Skeletal muscle tissue (tissue), 4 donors: ENCODE data around the gene SLC5A8. TPM values are rescaled to one million over a fixed set of nuclear protein-coding genes. Genes with fewer than 3 reads are reported as not detected.
"Not testable (repeated sequence)": the region's sequence is repeated elsewhere in the genome, so short reads cannot be mapped to it uniquely, and the experiment has no call there.

ENCODE experiments used
- H3K27ac ChIP-seq: one replicate; pipeline ENCODE4 v1.7.0; 2013; ENCODE audit warnings: mild to moderate bottlenecking, low read depth, low read length, inconsistent platforms
- H3K27me3 ChIP-seq, 3 donors: one replicate each; pipeline ENCODE4 v1.7.0; 2013; ENCODE audit warnings: low read length in 3 of 3; ENCODE audit not compliant: control insufficient read depth in 3 of 3, insufficient read depth in 3 of 3
- H3K36me3 ChIP-seq, 3 donors: one replicate each; pipeline ENCODE4 v1.7.0; 2013; ENCODE audit warnings: low read length in 3 of 3; ENCODE audit not compliant: control insufficient read depth in 3 of 3, insufficient read depth in 3 of 3
- H3K4me1 ChIP-seq, 3 donors: one replicate each; pipeline ENCODE4 v1.7.0; 2013; ENCODE audit warnings: low read length in 3 of 3, mild to moderate bottlenecking in 3 of 3; ENCODE audit not compliant: control insufficient read depth in 3 of 3, insufficient read depth in 3 of 3
- H3K4me3 ChIP-seq, 3 donors: one replicate each; pipeline ENCODE4 v1.7.0; 2013; ENCODE audit warnings: low read length in 3 of 3
- H3K9ac ChIP-seq, 3 donors: one replicate each; pipeline ENCODE4 v1.7.0; 2013; ENCODE audit warnings: low read length in 3 of 3, mild to moderate bottlenecking in 3 of 3, moderate library complexity in 2 of 3, low read depth in 1 of 3
- H3K9me3 ChIP-seq, 3 donors: one replicate each; pipeline ENCODE4 v1.7.0; 2013; ENCODE audit warnings: low read length in 3 of 3; ENCODE audit not compliant: control insufficient read depth in 3 of 3
- total RNA-seq: library from RNA; depleted of rRNA; stranded (reverse); fragments of >200 nt; gene quantifications from one replicate; pipeline ENCODE4 v1.2.3, GENCODE V29; 2014
- donor health status: Osteomylitis.

The SLC5A8 gene
- total RNA-seq, 1 donor from 2014 or later: under 0.01 TPM

GRCh38 chr12:101174541-101174940, 35.5 kb downstream of the SLC5A8 start:
- Histone ChIP-seq H3K9ac (no peak overlapping the region), H3K27ac (no peak overlapping the region), H3K27me3 (no peaks in the 10 kb centered on the region), H3K4me3 (no peak overlapping the region), H3K36me3 (no peaks in the 10 kb centered on the region), H3K9me3 (no peaks in the 10 kb centered on the region), H3K4me1 (no peaks in the 10 kb centered on the region)

- Histone ChIP-seq H3K4me3 (no peak overlapping the region), H3K9ac (no peak overlapping the region), H3K36me3 (no peaks in the 10 kb centered on the region), H3K9me3 (no peaks in the 10 kb centered on the region), H3K27me3 (no peaks in the 10 kb centered on the region), H3K27ac (no peak overlapping the region), H3K4me1 (no peaks in the 10 kb centered on the region)
Observed at GRCh38 chr12:101173197-101173749, 36.8 kb downstream of the SLC5A8 start.

GRCh38 chr12:101172316-101172715, 37.7 kb downstream of the SLC5A8 start:
- no peak overlapping the region for H3K4me3 ChIP-seq
- no peaks in the 10 kb centered on the region for H3K9me3 ChIP-seq
- no peaks in the 10 kb centered on the region for H3K36me3 ChIP-seq
- no peaks in the 10 kb centered on the region for H3K4me1 ChIP-seq
- H3K9ac ChIP-seq: no peak overlapping the region
- H3K27ac ChIP-seq: no peak overlapping the region
- no peaks in the 10 kb centered on the region for H3K27me3 ChIP-seq

GRCh38 chr12:101168001-101168400, 42.0 kb downstream of the SLC5A8 start:
- Histone ChIP-seq H3K4me3 (no peak overlapping the region), H3K36me3 (no peaks in the 10 kb centered on the region)

GRCh38 chr12:101166866-101167265, 43.2 kb downstream of the SLC5A8 start:
- no peak overlapping the region for H3K4me3 ChIP-seq
- no peaks in the 10 kb centered on the region for H3K4me1 ChIP-seq
- no peaks in the 10 kb centered on the region for H3K36me3 ChIP-seq
- no peaks in the 10 kb centered on the region for H3K27me3 ChIP-seq
- no peak overlapping the region for H3K9ac ChIP-seq
- H3K9me3 ChIP-seq: no peaks in the 10 kb centered on the region
- no peak overlapping the region for H3K27ac ChIP-seq

More at GRCh38 chr12:101168001-101168400, 42.0 kb downstream of the SLC5A8 start:
- no peak overlapping the region for H3K27ac ChIP-seq
- no peak overlapping the region for H3K9ac ChIP-seq
- no peaks in the 10 kb centered on the region for H3K27me3 ChIP-seq
- H3K4me1 ChIP-seq: no peaks in the 10 kb centered on the region
- H3K9me3 ChIP-seq: no peaks in the 10 kb centered on the region

- no peak overlapping the region for H3K27ac ChIP-seq
- no peaks in the 10 kb centered on the region for H3K27me3 ChIP-seq
- H3K4me3 ChIP-seq: no peak overlapping the region
Observed at GRCh38 chr12:101165319-101165718, 44.7 kb downstream of the SLC5A8 start.

GRCh38 chr12:101145777-101146431, 64.1 kb downstream of the SLC5A8 start:
- H3K4me1 ChIP-seq, H3K9ac ChIP-seq, H3K36me3 ChIP-seq, H3K4me3 ChIP-seq, H3K9me3 ChIP-seq, H3K27ac ChIP-seq, H3K27me3 ChIP-seq: not testable (repeated sequence)

More at GRCh38 chr12:101165319-101165718, 44.7 kb downstream of the SLC5A8 start:
- Histone ChIP-seq H3K9ac (no peak overlapping the region), H3K4me1 (no peaks in the 10 kb centered on the region), H3K36me3 (no peaks in the 10 kb centered on the region), H3K9me3 (no peaks in the 10 kb centered on the region)

- H3K9ac ChIP-seq: no peak overlapping the region
- no peaks in the 10 kb centered on the region for H3K36me3 ChIP-seq
- H3K9me3 ChIP-seq: no peaks in the 10 kb centered on the region
- no peaks in the 10 kb centered on the region for H3K27me3 ChIP-seq
- H3K4me3 ChIP-seq: no peak overlapping the region
- H3K27ac ChIP-seq: no peak overlapping the region
- H3K4me1 ChIP-seq: no peaks in the 10 kb centered on the region
Observed at GRCh38 chr12:101127521-101128219, 82.4 kb downstream of the SLC5A8 start.

- Histone ChIP-seq H3K36me3 (no peaks in the 10 kb centered on the region), H3K9ac (no peak overlapping the region), H3K4me3 (no peak overlapping the region), H3K27ac (no peak overlapping the region), H3K27me3 (no peaks in the 10 kb centered on the region), H3K9me3 (peaks cover 0 to 4% (median 2%) of the 10 kb centered on the region in 3 donors), H3K4me1 (no peaks in the 10 kb centered on the region)
Observed at GRCh38 chr12:101117842-101118241, 92.2 kb downstream of the SLC5A8 start.

GRCh38 chr12:101116911-101117310, 93.1 kb downstream of the SLC5A8 start:
- Histone ChIP-seq H3K4me3 (no peak overlapping the region), H3K4me1 (no peaks in the 10 kb centered on the region)

More at GRCh38 chr12:101116911-101117310, 93.1 kb downstream of the SLC5A8 start:
- Histone ChIP-seq H3K9me3 (peaks cover 0 to 4% (median 2%) of the 10 kb centered on the region in 3 donors), H3K9ac (no peak overlapping the region), H3K27me3 (no peaks in the 10 kb centered on the region), H3K27ac (no peak overlapping the region), H3K36me3 (no peaks in the 10 kb centered on the region)
